KMS-11 (cell line): ENCODE measurements around the gene NOL11.

Experiments
- H2AFZ ChIP-seq: fragments of 200-600 bp; sonication (generic); 2 replicates; pipeline ENCODE4 v1.6.1; 2016; ENCODE audit warnings: antibody characterized with exemption, mixed run types, low read depth
- H3K27ac ChIP-seq: fragments of 200-600 bp; sonication (generic); 2 replicates; pipeline ENCODE4 v1.6.1; 2016; ENCODE audit warnings: mild to moderate bottlenecking, mixed run types
- H3K27me3 ChIP-seq: fragments of 200-600 bp; sonication (generic); 2 replicates; pipeline ENCODE4 v1.6.1; 2017; ENCODE audit warnings: mild to moderate bottlenecking, low read depth, mixed run types, moderate library complexity; ENCODE audit not compliant: insufficient read depth
- H3K36me3 ChIP-seq: fragments of 200-600 bp; sonication (generic); 2 replicates; pipeline ENCODE4 v1.6.1; 2017; ENCODE audit warnings: mild to moderate bottlenecking, mixed run types; ENCODE audit not compliant: insufficient read depth
- H3K4me1 ChIP-seq: fragments of 200-600 bp; sonication (generic); 2 replicates; pipeline ENCODE4 v1.6.1; 2016; ENCODE audit warnings: mild to moderate bottlenecking, low read depth, mixed run types; ENCODE audit not compliant: poor library complexity, severe bottlenecking
- H3K4me2 ChIP-seq: fragments of 200-600 bp; sonication (generic); 2 replicates; pipeline ENCODE4 v1.7.0; 2016; ENCODE audit warnings: mild to moderate bottlenecking, mixed run types
- H3K4me3 ChIP-seq: fragments of 200-600 bp; sonication (generic); IDR thresholded peaks from 2 replicates; pipeline ENCODE4 v1.6.1; 2017; ENCODE audit warnings: low read depth, low read length, mixed read lengths; ENCODE audit not compliant: insufficient read depth
- H3K79me2 ChIP-seq: fragments of 200-600 bp; sonication (generic); 2 replicates; pipeline ENCODE4 v1.6.1; 2016; ENCODE audit warnings: low read depth, mixed run types; ENCODE audit not compliant: insufficient read depth
- H3K9ac ChIP-seq: fragments of 200-600 bp; sonication (generic); 2 replicates; pipeline ENCODE4 v1.6.1; 2016; ENCODE audit warnings: mild to moderate bottlenecking, mixed run types
- H4K20me1 ChIP-seq: fragments of 200-600 bp; sonication (generic); 2 replicates; pipeline ENCODE4 v1.6.1; 2016; ENCODE audit warnings: mild to moderate bottlenecking, mixed run types; ENCODE audit not compliant: insufficient read depth
- CTCF ChIP-seq: fragments of 200-600 bp; sonication (generic); conservative IDR thresholded peaks from 2 replicates; pipeline ENCODE4 v1.6.1; 2017; ENCODE audit warnings: low read depth, mild to moderate bottlenecking, antibody characterized with exemption, low read length, moderate library complexity, mixed read lengths

NOL11 gene

GRCh38 chr17:67716405-67716798 is 1.3 kb upstream of the NOL11 start:
- no peaks in the 10 kb centered on the region for H3K27me3 ChIP-seq
- peaks cover 7% of the 10 kb centered on the region; the same call in 1 of the 2 replicates for H3K36me3 ChIP-seq
- peaks cover 31% of the 10 kb centered on the region for H3K79me2 ChIP-seq
- H2AFZ ChIP-seq: peak overlapping the region; percentile 74; the same call in 1 of the 2 replicates
- peak overlapping the region; percentile 50; the same call in 1 of the 2 replicates for H3K4me2 ChIP-seq
- no peaks in the 10 kb centered on the region for H4K20me1 ChIP-seq
- H3K27ac ChIP-seq: no peak overlapping the region
- no peak overlapping the region for H3K4me3 ChIP-seq
- peaks cover 31% of the 10 kb centered on the region for H3K4me1 ChIP-seq
- no peak for TF ChIP-seq CTCF
- H3K9ac ChIP-seq: 0 out of 2 replicates have a peak overlapping the region, but pooled peaks have one; percentile 96

- H3K4me1 ChIP-seq: peaks cover 31% of the 10 kb centered on the region
- H3K79me2 ChIP-seq: peaks cover 31% of the 10 kb centered on the region
- H3K4me3 ChIP-seq: no peak overlapping the region
- peak overlapping the region; percentile 88 for H3K27ac ChIP-seq
- H3K9ac ChIP-seq: peak overlapping the region; percentile 96
- no peaks in the 10 kb centered on the region for H3K27me3 ChIP-seq
- H3K4me2 ChIP-seq: peak overlapping the region; percentile 50
- peak overlapping the region; percentile 74 for H2AFZ ChIP-seq
- H3K36me3 ChIP-seq: peaks cover 15% of the 10 kb centered on the region
- no peak for TF ChIP-seq CTCF
- no peaks in the 10 kb centered on the region for H4K20me1 ChIP-seq
Measured at GRCh38 chr17:67717192-67717623, 528 bp upstream of the NOL11 start.

DNA sequence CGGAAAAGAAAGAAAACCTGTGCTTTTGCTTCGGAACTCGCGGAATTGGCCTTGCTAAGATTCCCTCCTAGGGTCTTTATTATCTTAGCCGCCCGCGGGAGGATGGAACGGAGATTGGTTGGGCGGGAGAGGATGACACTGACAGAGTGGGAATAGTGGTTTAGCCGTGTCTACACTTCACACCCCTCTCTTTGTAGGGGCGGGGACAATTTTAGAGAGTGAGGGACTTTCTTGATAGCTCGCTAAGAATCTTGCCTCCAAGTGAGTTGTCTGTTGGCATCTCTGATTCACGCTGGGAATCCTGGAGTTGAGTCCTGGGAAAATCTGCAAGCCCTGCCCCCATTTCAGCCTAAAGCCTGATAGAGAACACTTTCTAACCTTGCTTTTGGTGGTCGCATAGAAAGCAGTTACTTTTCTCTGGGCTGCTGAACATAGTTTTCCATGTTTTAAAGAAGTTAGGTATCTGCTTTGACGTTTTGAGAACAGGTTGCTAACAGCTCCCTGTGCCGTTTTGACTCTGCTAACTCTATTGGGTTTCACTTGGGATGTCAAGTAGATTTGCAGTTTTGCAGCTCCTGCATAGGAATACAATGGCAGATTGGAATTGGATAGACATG is 697 bp downstream of the NOL11 start:
- no peaks in the 10 kb centered on the region for H3K27me3 ChIP-seq
- H3K9ac ChIP-seq: peak overlapping the region; percentile 96
- peaks cover 21% of the 10 kb centered on the region for H3K36me3 ChIP-seq
- peaks cover 31% of the 10 kb centered on the region for H3K79me2 ChIP-seq
- H3K27ac ChIP-seq: peak overlapping the region; percentile 88
- H2AFZ ChIP-seq: peak overlapping the region; percentile 88
- no peaks in the 10 kb centered on the region for H4K20me1 ChIP-seq
- peak overlapping the region; percentile 59 for H3K4me3 ChIP-seq
- no peak for TF ChIP-seq CTCF
- H3K4me2 ChIP-seq: peak overlapping the region; percentile 94
- peaks cover 31% of the 10 kb centered on the region for H3K4me1 ChIP-seq

GRCh38 chr17:67725373-67725791 is 7.6 kb downstream of the NOL11 start:
- H3K79me2 ChIP-seq: peaks cover 6% of the 10 kb centered on the region; the same call in 1 of the 2 replicates
- no peak overlapping the region for H3K4me3 ChIP-seq
- peaks cover 1% of the 10 kb centered on the region for H3K4me1 ChIP-seq
- no peak overlapping the region for H3K27ac ChIP-seq
- no peak for TF ChIP-seq CTCF
- H2AFZ ChIP-seq: no peak overlapping the region
- H3K4me2 ChIP-seq: no peak overlapping the region
- H3K9ac ChIP-seq: no peak overlapping the region
- H3K36me3 ChIP-seq: peaks cover 33% of the 10 kb centered on the region
- H4K20me1 ChIP-seq: no peaks in the 10 kb centered on the region
- no peaks in the 10 kb centered on the region for H3K27me3 ChIP-seq
